ENCODE measurements around the gene SHC4. TPM values are rescaled to one million over a fixed set of nuclear protein-coding genes. Genes with fewer than 3 reads are reported as not detected.
"Not testable (repeated sequence)": the region's sequence is repeated elsewhere in the genome, so short reads cannot be mapped to it uniquely, and the experiment has no call there.

The SHC4 gene
- total RNA-seq, 1 donor from 2014 or later: 0.33 TPM

DNA sequence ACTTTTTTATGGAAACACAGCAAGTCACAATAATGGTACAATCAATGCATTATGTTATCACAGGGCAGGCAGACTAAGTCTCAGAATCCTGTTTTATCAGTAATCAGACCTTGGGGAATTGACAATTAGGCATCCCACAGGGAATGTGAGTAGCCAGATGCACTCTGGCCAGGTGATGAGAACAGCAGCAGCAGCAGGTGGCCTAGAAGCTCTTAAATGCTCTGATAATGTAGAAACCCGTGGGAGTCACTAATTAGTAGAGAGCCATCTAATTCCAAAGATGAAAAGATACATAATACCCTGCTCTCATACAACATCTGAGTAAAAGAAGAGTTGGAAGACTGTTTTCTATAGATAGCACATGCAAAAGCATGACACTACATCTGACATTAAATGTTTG lies 165.4 kb downstream of the SHC4 start:
- DNase-seq (ENCODE audit: low read depth, low spot score): no peak

DNA sequence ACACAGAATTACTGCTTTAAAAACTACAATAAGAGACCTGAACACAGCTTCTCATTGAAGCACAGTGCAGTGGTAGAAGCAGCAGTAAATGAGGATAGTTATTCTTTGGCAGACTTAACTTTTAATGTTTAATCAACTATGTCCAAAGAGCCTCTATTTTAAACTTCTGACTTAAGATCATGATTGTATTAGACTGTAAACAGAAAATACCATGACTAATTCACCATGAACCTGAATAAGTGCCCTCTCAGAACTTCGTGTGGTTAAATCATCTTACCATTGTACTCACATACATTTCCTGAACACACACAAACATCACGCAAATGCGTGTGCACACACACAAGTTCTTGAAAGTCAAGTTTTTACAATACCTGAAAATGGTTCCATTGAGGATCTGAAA lies 166.8 kb downstream of the SHC4 start:
- DNase-seq (ENCODE audit: low read depth, low spot score): no peak

DNA sequence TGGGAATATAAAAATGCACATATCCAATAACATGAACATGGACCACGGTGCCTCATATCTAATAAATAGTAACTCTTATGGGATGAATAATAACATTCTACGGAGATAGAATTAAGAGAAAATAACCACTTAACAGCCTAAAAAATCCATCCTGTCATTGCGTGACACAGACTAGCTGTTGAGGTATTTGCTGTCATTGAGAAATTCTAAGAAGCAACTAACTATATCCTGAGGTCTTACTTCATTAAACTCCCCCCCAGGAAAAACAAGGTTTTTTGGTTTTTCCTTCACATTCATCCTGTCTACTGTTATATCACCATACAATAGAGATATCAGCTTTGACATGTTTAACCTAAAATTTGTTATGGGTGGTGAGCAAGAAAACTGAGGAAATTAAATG lies 167.2 kb downstream of the SHC4 start:
- DNase-seq (ENCODE audit: low read depth, low spot score): no peak

DNA sequence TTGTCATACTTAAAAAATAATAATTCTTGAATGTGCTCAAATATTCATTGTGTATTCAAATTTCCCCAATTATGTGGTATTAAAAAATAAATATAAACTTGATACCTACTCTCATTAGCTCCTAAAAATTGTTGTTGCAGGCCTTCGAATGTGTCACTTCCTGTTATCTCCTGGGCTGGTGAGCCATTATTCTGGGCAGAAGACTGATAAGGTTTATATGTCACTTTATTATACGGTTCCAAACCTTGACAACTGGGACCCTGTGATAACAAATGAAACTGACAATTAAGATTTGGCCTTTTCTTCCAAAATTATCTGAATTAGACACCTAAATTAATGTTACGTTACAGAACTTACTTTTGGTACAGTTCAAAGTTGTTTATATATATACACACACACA lies 167.8 kb downstream of the SHC4 start:
- DNase-seq (ENCODE audit: low read depth, low spot score): no peak

DNA sequence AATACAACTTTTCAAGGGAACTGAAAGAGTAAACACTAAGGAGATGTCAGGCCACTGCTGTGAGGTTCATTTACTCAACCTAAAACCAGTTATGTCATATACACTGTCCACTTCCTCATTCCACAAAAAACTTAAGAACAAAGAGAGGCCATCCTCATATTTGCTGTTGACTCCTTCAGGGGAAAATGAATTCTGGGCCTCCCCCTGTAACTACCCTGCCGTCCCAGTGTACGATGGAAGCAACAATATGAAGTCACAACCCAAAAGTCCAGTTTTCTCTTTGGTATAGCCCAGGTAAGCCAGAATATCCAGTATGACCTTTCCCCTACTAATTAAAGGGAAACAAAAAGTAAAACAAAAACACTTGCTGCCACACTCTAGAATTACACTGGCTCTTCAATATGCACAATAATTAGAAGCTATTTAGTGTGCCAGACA lies 169.0 kb downstream of the SHC4 start:
- no peak for DNase-seq (ENCODE audit: low read depth, low spot score)

DNA sequence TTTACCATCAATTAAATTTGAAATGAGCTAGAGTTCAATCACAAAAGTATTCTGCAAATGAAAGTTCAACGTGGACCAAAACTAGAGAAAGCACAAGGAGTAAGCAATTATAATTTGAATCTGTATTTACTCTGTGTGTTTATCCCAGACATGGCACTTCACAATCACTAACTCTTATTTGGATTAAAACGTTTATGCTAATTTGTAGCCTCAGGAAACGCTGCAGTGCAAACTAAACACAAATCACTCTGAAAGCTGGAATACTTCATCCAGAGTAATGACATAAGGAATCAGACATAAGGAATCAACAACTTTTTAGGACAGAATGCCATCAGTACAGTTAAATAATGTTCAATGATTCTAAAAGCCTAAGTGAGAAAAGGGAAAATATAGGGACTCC lies 171.3 kb downstream of the SHC4 start:
- no peak for DNase-seq (ENCODE audit: low read depth, low spot score)

DNA sequence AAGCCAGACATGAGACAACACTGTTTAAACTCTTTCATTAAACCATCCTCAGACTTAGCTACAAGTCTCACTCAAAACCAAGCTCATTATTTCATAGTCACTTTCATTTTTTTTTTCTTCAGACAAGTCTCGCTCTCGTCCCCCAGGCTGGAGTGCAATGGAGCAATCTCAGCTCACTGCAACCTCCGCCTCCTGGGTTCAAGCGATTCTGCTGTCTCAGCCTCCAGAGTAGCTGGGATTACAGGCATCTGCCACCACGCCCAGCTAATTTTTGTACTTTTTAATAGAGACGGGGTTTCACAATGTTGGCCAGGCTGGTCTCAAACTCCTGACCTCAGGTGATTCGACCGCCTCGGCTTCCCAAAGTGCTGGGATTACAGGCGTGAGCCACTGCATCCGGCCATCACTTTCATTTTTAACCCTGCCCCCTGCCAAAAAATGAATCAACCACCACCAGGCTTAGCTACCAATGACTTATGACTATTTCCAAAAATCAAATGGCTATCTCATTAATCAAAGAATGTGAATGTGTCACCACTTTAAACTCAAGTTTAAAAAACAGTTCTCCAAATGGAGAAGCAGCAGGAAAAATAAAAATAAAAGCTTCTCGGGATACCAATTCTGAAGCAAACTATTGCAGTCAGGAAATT lies 173.1 kb downstream of the SHC4 start:
- not testable (repeated sequence) for DNase-seq (ENCODE audit: low read depth, low spot score)

GRCh38 chr15:48785712-48786111 lies 178.0 kb downstream of the SHC4 start:
- DNase-seq (ENCODE audit: low read depth, low spot score): no peak

DNA sequence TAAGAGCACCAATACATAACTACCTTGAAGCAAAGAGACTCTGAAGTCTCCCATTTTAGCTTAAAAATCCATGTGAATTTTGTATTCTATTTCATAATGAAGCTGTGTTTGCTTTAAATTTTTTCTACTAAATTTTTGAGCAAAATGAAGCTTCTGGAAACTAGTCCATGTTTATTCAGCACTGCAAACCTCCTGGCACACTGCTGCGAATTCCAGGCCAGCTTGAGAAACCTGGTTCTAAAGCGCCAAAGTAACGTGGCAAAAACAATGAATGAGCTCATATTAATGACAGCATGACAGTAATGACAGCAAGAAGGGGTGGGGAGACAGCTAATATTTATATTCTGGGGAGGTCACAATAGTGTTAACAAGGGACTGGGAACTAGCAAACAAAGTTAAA lies 178.5 kb downstream of the SHC4 start:
- no peak for DNase-seq (ENCODE audit: low read depth, low spot score)

- DNase-seq (ENCODE audit: low read depth, low spot score): no peak
Observed at GRCh38 chr15:48784756-48785155, 179.0 kb downstream of the SHC4 start.

- no peak for DNase-seq (ENCODE audit: low read depth, low spot score)
Observed at GRCh38 chr15:48782911-48783310, 180.8 kb downstream of the SHC4 start.

DNA sequence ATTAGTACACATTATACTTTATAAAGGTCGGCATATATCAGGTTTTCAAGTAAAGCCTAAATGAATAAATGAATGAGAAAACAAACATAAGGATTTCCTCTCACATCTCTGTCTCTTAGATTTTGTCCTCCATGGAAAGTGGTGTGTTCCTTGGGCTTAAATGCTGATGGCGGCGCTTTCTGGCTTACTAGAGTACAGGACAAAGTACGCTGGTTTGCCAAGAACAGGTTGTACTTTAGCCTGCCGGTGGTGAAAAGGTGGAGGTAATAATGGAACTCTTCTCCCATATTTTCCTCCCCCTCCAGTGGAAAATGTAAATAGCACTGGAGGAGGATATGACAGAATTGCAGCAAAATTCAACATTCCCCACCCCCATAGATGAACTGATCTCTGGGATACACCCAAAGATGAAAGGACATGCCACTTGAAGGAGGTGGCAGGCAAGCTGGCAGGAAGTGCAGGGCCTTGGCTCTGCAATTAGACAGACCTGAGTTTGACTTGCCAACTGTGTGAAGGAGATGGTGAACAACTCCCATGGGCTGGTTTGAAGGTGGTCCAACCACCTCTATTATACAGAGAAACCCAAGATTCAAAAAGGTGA lies 182.1 kb downstream of the SHC4 start:
- DNase-seq (ENCODE audit: low read depth, low spot score): no peak

- no peak for DNase-seq (ENCODE audit: low read depth, low spot score)
Observed at GRCh38 chr15:48781017-48781416, 182.7 kb downstream of the SHC4 start.

- no peak for DNase-seq (ENCODE audit: low read depth, low spot score)
Observed at GRCh38 chr15:48778331-48778730, 185.4 kb downstream of the SHC4 start.

- no peak for DNase-seq (ENCODE audit: low read depth, low spot score)
Observed at GRCh38 chr15:48777645-48778330, 185.9 kb downstream of the SHC4 start.

GRCh38 chr15:48775546-48775945 lies 188.2 kb downstream of the SHC4 start:
- DNase-seq (ENCODE audit: low read depth, low spot score): no peak

GRCh38 chr15:48774484-48774883 lies 189.2 kb downstream of the SHC4 start:
- no peak for DNase-seq (ENCODE audit: low read depth, low spot score)

Other genes with a start within 250 kb of the SHC4 start
- 6.7 and 19.5 TPM in 2 replicates for gene CEP152, start 152.8 kb downstream of the SHC4 start, total RNA-seq
- gene EID1, start 85.8 kb downstream of the SHC4 start, total RNA-seq: 200 and 203 TPM in 2 replicates
- gene SECISBP2L, start 82.5 kb upstream of the SHC4 start, total RNA-seq: 20.7 and 32.1 TPM in 2 replicates
- 69.5 and 102 TPM in 2 replicates for gene COPS2, start 191.7 kb upstream of the SHC4 start, total RNA-seq
- gene GALK2, start 206.3 kb upstream of the SHC4 start, total RNA-seq: 56.7 and 65.4 TPM in 2 replicates